WTC11 (cell line): ENCODE results near the gene CACNA1H.

ENCODE experiments used
- CBFB ChIP-seq: sonication (generic); formaldehyde crosslinking; IDR thresholded peaks from 2 replicates; pipeline ENCODE4 v1.8.1; 2022; ENCODE audit warnings: mild to moderate bottlenecking, low read depth, missing genetic modification reagents
- CREB1 ChIP-seq: sonication (generic); formaldehyde crosslinking; IDR thresholded peaks from 2 replicates; pipeline ENCODE4 v1.8.0; 2023; ENCODE audit warnings: mild to moderate bottlenecking, missing genetic modification reagents
- CTCF ChIP-seq: fragments of 200-600 bp; IDR thresholded peaks from 2 replicates; pipeline ENCODE4 v1.8.0; 2022; ENCODE audit warnings: antibody characterized with exemption
- ETV6 ChIP-seq: sonication (generic); formaldehyde crosslinking; IDR thresholded peaks from 2 replicates; pipeline ENCODE4 v1.8.1; 2022; ENCODE audit warnings: mild to moderate bottlenecking, missing genetic modification reagents
- FOXK1 ChIP-seq: sonication (generic); formaldehyde crosslinking; IDR thresholded peaks from 2 replicates; pipeline ENCODE4 v1.8.0; 2022; ENCODE audit warnings: mild to moderate bottlenecking, moderate library complexity, missing genetic modification reagents
- HMGXB4 ChIP-seq: sonication (generic); formaldehyde crosslinking; IDR thresholded peaks from 2 replicates; pipeline ENCODE4 v1.8.1; 2023; ENCODE audit warnings: mild to moderate bottlenecking, moderate library complexity, missing genetic modification reagents
- JUN ChIP-seq: sonication (generic); formaldehyde crosslinking; IDR thresholded peaks from 2 replicates; pipeline ENCODE4 v1.8.0; 2023; ENCODE audit warnings: mild to moderate bottlenecking, missing genetic modification reagents
- MAX ChIP-seq: sonication (generic); formaldehyde crosslinking; IDR thresholded peaks from 2 replicates; pipeline ENCODE4 v1.8.0; 2022; ENCODE audit warnings: mild to moderate bottlenecking, missing genetic modification reagents
- MXD4 ChIP-seq: fragments of 250-450 bp; sonication (Bioruptor Pico); IDR thresholded peaks from 2 replicates; pipeline ENCODE4 v1.8.0; 2021; ENCODE audit warnings: mild to moderate bottlenecking, moderate library complexity, borderline replicate concordance
- NFYB ChIP-seq: sonication (generic); formaldehyde crosslinking; conservative IDR thresholded peaks from 2 replicates; pipeline ENCODE4 v1.8.0; 2022; ENCODE audit warnings: low read depth, missing genetic modification reagents
- TF ChIP-seq, protein P1 (sequence below): sonication (generic); formaldehyde crosslinking; conservative IDR thresholded peaks from 2 replicates; pipeline ENCODE4 v1.8.1; 2023; ENCODE audit warnings: mild to moderate bottlenecking, low read depth, missing genetic modification reagents, moderate library complexity
- TF ChIP-seq, protein P2 (sequence below): sonication (generic); formaldehyde crosslinking; IDR thresholded peaks from 2 replicates; pipeline ENCODE4 v1.8.1; 2023; ENCODE audit warnings: mild to moderate bottlenecking, missing genetic modification reagents, borderline replicate concordance
- TF ChIP-seq, protein P3 (sequence below): fragments of 250-450 bp; sonication (Bioruptor Pico); conservative IDR thresholded peaks from 2 replicates; pipeline ENCODE4 v1.9.0; 2021; ENCODE audit warnings: mild to moderate bottlenecking

DNA sequence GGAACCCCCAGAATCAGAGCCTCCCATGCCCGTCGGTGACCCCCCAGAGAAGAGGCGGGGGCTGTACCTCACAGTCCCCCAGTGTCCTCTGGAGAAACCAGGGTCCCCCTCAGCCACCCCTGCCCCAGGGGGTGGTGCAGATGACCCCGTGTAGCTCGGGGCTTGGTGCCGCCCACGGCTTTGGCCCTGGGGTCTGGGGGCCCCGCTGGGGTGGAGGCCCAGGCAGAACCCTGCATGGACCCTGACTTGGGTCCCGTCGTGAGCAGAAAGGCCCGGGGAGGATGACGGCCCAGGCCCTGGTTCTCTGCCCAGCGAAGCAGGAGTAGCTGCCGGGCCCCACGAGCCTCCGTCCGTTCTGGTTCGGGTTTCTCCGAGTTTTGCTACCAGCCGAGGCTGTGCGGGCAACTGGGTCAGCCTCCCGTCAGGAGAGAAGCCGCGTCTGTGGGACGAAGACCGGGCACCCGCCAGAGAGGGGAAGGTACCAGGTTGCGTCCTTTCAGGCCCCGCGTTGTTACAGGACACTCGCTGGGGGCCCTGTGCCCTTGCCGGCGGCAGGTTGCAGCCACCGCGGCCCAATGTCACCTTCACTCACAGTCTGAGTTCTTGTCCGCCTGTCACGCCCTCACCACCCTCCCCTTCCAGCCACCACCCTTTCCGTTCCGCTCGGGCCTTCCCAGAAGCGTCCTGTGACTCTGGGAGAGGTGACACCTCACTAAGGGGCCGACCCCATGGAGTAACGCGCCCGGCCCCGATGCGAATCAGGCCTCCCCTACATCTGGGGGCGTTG is 68.1 kb downstream of the CACNA1H start:
- TF ChIP-seq HMGXB4 (CRISPR knock-in tag): no peak
- TF ChIP-seq CTCF: no peak
- TF ChIP-seq ETV6 (CRISPR knock-in tag): no peak
- TF ChIP-seq MXD4: no peak
- TF ChIP-seq, protein P1, sequence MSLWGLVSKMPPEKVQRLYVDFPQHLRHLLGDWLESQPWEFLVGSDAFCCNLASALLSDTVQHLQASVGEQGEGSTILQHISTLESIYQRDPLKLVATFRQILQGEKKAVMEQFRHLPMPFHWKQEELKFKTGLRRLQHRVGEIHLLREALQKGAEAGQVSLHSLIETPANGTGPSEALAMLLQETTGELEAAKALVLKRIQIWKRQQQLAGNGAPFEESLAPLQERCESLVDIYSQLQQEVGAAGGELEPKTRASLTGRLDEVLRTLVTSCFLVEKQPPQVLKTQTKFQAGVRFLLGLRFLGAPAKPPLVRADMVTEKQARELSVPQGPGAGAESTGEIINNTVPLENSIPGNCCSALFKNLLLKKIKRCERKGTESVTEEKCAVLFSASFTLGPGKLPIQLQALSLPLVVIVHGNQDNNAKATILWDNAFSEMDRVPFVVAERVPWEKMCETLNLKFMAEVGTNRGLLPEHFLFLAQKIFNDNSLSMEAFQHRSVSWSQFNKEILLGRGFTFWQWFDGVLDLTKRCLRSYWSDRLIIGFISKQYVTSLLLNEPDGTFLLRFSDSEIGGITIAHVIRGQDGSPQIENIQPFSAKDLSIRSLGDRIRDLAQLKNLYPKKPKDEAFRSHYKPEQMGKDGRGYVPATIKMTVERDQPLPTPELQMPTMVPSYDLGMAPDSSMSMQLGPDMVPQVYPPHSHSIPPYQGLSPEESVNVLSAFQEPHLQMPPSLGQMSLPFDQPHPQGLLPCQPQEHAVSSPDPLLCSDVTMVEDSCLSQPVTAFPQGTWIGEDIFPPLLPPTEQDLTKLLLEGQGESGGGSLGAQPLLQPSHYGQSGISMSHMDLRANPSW (CRISPR knock-in tag): no peak
- TF ChIP-seq MAX (CRISPR knock-in tag): no peak
- TF ChIP-seq NFYB (CRISPR knock-in tag): no peak
- no peak for TF ChIP-seq CBFB
- no peak for TF ChIP-seq JUN (CRISPR knock-in tag)
- no peak for TF ChIP-seq CREB1 (CRISPR knock-in tag)
- TF ChIP-seq, protein P2, sequence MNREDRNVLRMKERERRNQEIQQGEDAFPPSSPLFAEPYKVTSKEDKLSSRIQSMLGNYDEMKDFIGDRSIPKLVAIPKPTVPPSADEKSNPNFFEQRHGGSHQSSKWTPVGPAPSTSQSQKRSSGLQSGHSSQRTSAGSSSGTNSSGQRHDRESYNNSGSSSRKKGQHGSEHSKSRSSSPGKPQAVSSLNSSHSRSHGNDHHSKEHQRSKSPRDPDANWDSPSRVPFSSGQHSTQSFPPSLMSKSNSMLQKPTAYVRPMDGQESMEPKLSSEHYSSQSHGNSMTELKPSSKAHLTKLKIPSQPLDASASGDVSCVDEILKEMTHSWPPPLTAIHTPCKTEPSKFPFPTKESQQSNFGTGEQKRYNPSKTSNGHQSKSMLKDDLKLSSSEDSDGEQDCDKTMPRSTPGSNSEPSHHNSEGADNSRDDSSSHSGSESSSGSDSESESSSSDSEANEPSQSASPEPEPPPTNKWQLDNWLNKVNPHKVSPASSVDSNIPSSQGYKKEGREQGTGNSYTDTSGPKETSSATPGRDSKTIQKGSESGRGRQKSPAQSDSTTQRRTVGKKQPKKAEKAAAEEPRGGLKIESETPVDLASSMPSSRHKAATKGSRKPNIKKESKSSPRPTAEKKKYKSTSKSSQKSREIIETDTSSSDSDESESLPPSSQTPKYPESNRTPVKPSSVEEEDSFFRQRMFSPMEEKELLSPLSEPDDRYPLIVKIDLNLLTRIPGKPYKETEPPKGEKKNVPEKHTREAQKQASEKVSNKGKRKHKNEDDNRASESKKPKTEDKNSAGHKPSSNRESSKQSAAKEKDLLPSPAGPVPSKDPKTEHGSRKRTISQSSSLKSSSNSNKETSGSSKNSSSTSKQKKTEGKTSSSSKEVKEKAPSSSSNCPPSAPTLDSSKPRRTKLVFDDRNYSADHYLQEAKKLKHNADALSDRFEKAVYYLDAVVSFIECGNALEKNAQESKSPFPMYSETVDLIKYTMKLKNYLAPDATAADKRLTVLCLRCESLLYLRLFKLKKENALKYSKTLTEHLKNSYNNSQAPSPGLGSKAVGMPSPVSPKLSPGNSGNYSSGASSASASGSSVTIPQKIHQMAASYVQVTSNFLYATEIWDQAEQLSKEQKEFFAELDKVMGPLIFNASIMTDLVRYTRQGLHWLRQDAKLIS (CRISPR knock-in tag): no peak
- TF ChIP-seq FOXK1: no peak
- TF ChIP-seq, protein P3, sequence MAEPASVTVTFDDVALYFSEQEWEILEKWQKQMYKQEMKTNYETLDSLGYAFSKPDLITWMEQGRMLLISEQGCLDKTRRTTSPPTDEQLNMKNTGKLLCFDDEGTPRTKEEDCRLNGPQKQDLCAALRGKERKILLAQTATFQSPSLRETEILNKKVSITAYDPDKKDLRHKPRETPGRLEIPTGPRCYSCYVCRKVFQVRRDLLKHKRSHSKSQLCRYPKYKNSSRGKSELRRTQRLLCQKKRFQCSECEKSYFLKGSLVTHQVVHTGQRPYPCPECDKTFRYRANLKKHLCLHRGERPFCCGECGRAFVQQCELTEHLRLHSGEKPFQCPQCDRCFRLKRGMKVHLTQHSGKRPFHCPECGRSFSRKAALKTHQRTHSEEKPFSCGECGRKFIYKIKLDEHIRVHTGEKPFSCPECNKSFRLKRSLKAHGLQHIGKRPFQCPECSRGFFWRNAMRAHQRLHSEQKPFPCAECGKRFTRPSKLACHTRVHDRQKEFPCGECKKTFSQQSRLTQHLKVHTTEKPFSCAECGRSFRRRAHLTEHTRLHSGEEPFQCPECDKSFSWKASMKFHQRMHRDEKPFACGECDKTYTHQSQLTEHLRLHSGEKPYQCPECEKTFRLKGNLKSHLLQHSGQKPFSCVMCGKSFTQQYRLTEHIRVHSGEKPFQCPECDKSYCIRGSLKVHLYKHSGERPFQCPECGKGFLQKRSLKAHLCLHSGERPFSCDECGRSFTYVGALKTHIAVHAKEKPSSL (CRISPR knock-in tag): no peak
